ENCODE measurements around the gene MRGPRG.

MRGPRG gene

DNA sequence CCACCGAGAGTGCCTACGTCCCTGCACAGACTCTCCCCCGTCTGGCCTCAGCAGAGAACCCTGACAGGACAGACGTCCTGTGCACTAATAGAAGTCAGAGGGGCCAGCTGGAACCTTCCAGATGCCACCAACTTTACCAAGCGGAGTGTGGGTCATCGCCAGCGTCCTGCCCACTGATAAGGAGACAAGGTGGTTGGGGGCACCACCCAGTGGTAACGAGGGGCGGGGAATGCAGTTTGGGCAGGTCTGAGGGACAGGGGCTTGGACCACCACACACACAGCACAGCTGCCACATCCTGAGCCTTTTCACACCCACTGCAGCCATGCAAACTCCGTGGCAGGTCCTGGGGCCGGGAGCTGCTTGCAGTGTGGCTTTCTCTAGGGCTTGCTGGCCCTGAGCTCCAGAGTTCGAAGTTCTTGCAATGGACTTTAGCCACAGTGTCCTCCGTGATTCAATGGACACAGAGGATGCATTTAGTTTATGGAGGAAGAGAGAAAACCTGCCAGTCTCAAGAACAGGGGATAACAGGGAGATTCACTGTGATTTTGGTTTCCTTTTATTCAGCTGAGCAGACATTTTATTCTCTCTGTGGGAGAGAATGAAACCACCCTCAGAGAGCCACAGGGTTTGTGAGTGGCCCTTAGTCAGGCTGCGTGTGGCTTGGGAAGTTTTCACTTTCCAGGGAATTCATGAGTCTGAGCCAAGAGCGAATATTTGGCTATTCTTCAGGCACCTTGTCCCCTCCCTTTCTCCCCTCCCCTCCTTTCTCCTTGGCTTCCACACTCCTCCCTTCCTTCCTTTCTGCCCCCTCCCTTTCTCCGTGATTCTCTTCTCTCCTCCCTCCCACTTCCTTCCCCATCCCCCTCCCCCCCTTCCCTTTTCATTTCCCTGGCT is 13.1 kb downstream of the MRGPRG start:
- no peak for DNase-seq

GRCh38 chr11:3204141-3205015 is 14.2 kb downstream of the MRGPRG start:
- no peak for DNase-seq

DNA sequence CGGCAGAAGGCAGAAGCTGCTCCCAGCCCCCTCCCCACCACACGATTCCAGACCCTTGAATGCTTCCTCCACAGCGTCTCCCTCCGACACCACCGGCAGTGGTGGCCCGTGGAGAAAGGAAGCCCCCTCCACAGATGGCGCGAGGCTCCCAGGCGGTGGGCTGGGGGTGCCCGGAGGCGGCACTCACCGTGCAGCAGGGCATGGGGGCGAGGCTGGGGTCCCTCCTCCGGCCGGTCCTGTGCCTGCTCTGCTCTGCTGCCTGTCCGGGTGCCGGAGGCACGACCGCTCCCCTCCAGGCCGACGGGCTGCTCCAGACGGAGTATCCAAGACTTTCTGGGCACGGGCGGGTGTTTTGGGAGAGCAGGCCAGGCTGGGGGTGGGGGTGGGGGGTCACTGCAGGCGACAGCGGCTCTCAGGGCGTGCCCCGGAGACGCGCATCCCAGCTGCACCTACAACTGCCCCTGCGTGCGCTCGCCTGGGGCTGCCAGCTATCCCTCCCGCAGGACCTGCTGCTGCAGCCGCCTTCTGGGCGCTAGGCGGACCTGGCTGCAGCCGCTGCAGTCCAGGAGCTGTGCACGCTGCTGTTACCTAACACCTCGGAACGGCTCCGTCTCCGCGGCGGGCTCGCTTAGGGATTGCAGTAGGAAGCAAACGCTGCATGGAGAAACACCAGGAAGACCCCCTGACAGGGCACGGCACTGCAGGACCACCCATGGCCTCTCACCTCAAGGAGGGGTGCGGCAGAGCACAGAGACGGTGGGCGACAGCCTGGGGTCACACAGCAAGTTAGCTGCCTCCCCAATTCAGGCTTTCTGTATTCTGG is 15.2 kb downstream of the MRGPRG start:
- no peak for DNase-seq

- DNase-seq, result no peak
These were observed 15.9 kb downstream of the MRGPRG start for GRCh38 chr11:3202759-3203158.

DNA sequence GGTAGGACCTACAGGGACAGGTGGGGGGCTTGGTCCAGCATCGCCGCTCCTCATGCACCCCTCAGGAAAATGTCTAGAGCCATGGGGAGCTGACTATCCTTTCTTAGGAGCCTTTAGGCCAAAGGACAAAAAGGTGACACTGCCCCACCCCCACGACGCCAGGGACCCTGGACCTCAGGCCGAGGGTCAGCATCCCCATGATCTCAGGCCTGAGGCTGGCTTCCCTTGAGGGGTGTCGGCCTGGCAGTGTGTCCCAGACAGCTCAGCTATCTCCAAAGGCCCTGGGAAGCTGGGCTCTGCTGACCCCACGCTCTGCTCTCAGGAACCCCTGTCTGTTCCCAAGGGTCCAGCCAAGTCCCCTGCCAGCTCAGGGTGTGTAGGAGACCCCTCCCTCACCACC is 16.3 kb downstream of the MRGPRG start:
- no peak for DNase-seq

DNA sequence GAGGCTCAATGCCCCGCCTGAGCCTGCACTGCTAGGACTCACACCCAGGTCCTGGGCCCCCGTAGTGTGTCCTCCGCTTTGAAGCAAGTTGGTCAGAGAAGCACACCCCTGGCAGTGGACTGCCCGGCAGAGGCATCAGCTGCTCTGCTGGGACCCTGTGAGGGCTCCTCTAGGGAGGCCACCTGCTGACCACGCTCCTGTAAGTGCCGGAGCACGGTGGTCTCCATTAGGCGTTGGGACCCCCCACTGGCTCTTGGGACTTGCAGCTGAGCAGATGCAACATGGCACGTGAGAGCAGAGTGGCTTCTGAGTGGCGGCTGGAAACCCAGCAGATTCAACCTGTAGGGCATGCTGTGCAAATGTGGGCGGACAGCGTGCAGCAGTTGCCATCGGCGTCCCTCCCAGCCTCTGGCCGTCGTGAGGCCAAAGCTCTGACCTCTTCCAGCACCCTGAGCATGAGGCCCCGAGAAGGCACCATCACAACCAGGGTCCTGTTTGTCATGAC is 16.9 kb downstream of the MRGPRG start:
- no peak for DNase-seq

DNA sequence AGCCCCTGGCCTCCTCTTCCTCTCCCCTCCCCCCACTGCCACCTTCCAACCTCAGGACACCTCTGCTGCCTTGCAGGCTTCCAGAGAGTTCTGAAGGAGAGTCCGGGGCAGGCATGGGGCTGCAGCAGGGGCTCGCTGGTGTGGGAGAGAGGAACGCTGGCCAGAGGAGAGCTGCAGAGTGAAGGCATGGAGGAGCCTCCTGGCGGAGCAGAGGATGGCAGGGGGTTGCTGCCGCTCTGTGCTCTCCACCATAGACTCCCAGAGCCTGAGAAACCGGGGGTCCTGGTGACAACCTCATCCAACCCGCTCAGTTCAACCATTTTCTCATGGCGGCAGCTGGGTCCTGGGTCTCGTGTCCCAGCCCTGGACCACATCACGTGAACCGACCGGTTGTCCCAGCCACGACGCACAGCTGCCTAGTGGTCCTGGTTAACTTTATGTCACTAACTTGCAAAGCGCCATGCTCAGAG is 17.5 kb downstream of the MRGPRG start:
- no peak for DNase-seq

DNA sequence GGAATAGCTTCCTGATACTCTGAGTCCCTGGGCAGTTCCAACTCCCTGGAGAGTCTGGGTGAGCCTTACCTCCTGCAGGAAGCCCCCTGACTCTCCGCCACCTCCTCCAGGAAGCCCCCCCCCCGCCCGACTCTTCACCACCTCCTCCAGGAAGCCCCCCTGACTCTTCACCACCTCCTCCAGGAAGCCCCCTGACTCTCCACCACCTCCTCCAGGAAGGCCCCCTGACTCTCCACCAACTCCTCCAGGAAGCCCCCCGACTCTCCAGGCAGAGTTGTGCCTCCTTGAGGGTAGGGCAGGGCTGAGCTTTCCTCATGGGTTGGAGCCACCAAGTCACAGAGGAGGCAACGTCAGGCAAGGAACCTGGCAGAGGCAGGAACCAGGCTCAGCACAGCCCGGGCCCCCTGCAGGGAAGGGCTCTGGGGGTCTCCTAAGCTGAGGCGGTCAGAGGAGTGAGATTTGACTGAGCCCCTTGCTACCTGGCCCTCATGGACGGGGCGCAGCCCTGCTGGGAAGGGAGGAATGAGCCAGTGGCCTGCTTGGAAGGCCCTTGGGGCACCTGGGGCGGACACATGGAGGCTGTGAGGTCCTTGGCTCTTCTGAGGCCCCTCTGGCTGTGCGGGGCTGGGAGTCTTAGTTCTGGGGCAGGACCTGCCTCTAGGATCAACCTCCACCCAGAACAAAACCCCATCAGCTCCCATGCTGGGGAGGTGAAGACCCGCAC is 18.1 kb downstream of the MRGPRG start:
- DNase-seq, result no peak

- no peak for DNase-seq
These were observed 18.9 kb downstream of the MRGPRG start for GRCh38 chr11:3199537-3200295.

DNA sequence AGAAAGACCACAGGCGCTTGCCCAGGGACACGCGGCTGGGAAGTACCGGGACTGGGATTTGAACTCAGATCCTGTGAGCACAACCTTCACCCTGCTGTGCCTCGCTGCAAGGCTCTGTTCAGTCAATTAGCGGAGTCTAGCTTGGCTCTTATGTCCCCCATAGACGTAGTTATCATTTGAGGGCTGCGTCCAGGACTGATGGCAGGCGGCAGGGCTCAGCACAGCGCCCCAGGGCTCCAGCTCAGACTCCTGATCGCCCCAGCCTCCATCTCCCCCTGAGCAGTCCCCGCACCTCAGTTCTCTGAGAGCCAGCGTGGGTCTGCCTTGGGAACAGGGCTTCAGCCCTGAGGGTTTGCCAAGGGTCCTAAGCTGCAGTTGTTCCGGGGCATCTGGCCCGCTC is 19.8 kb downstream of the MRGPRG start:
- DNase-seq, result no peak

- no peak for DNase-seq
These were observed 20.6 kb downstream of the MRGPRG start for GRCh38 chr11:3197878-3198528.

DNA sequence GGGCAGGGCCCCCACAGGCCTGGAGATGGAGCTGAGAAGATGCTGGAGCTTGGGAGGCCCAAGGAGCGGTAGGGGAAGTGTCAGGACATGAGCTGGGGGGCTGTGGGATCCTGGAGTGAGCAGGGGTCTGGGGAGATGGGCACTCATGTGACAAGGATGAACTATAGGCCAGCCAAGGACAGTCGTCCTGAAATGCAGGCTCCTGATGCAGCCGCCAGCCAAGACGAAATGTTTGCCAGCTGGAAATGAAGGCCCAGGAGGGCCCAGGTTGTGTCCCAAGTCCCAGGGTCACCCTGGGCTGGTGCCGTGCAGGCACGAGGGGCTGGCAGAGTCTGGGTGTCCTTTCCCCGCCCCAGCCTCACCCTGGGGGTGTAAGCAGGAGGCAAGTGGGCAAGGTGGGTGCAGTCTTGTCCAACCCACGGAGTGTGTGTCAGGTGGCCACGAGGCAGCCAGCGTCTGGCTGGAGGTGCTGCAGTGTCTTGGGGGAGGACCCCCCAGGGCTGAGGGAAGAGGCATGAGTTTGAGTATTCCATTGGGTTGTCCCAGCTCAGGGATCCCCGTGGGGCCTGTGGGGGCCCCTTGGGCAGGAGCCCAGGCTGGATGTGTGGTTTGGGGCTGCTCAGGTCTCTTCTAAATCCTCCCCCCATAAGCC is 21.4 kb downstream of the MRGPRG start:
- DNase-seq, result no peak

GRCh38 chr11:3196161-3197043 is 22.2 kb downstream of the MRGPRG start:
- no peak for DNase-seq

DNA sequence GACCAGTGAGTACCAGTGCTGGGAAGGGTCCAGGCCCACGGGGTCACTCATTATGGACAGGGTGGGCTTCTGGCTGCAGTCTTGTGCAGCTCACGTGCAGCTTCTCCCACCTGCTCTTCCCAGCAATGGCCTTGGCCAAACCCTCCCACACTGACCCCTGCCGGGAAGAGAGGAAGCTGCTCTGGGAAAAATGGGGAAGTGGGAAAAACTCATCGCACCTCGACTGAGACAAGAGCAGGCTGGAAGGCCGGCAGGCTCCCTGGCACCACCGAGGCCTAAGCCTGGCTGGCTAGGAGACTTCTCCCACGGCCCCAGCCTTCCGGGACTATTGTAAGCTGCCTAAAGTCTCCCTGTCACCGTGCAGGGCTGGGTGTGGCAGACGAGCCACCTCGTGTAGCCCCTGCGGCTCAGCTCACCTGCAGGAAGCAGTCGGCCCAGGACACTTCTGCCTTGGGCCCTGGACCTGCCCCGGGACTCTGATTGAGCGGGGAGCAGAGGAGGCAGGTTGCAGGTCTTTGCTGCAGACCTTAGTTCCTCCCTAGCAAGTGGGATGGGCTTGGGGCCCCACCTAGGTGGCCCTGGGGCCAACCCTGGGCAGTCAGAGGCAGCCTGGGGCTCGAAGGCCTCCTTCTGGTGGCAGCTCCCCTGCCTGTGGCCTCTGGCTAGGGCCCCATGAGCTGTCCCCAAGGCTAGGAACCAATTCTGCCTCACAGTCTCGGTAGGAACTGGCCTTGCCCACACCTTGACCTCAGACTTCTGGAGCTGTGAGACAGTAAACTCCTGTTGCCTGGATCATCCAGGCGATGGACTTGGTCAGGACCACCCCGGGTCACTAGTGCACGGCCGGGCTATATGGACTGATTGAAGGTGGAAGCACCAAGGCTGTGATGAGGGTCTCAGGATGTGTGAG is 23.1 kb downstream of the MRGPRG start:
- no peak for DNase-seq

DNA sequence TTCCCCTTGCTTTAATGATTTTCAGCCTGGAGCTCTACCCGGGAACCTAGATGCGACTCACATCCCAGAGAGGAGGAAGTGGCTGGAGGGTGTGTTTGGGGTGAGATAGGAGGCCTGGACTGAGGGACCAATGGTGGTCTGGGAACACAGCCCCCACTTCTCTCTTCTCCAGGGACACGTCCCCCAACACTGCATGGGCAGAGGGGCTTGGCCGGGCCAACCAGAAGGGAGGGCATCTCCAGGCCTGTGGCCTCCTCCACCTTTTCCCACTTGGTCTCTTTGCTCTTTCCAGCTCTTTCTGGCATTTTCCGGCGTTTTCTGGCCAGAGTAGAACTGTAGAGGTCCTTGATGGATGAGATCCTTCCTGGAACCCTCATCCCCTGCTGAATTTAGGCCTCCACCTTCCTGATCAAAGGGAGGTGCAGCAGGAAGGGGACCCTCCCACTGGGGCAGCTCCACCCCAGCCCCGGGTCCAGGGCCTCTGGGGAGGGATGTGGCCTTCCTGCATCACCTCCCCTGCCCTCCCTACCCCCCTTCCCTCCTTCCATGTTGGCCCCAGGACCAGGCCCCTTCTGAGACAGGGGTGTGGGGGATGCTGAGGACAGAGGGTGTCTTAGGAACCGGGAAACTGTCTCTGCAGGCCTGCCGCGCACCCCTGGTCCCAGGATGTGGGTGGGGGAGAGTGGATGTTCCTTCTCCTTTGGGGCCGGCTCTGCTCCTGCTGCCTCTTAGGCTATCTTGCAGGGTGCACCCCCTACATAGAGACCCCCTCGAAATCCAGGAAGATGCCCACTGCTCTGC is 24.4 kb downstream of the MRGPRG start:
- DNase-seq, result no peak

- DNase-seq, result no peak
These were observed 25.1 kb downstream of the MRGPRG start for GRCh38 chr11:3193373-3194015.
